Testis (tissue), 2 donors: ENCODE data around the gene MUC3A.

Experiments used
- CTCF ChIP-seq, 3 experiments: fragments of 450-650 bp in 2 of 3; fragments of 200-600 bp in 1 of 3; sonication (generic) in 1 of 3; IDR thresholded peaks; one replicate each; pipeline ENCODE4 v1.5.1; 2016 to 2019; ENCODE audit warnings: antibody characterized with exemption in 3 of 3, mild to moderate bottlenecking in 2 of 3, moderate library complexity in 1 of 3
- POLR2A ChIP-seq: fragments of 450-650 bp; IDR thresholded peaks from one replicate; pipeline ENCODE4 v1.6.1; 2017; ENCODE audit warnings: antibody characterized with exemption, mild to moderate bottlenecking, moderate library complexity

- TF ChIP-seq CTCF (IDR thresholded peaks at IDR 0.05): no peak
- TF ChIP-seq POLR2A: no peak
Observed at GRCh38 chr7:101017064-101017777, 67.9 kb downstream of the MUC3A start.
